Kidney epithelial cell (primary cell): ENCODE results near the gene A1BG. TPM values are rescaled to one million over a fixed set of nuclear protein-coding genes. Genes with fewer than 3 reads are reported as not detected.

Source experiments
- DNase-seq: peaks from one replicate; pipeline ENCODE4 v3.0.0-alpha.2; 2010; ENCODE audit warnings: low read depth
- H3K27me3 ChIP-seq: 2 replicates; pipeline ENCODE4 v1.6.0; 2011; ENCODE audit warnings: low read length; ENCODE audit not compliant: control insufficient read depth, insufficient read depth
- H3K36me3 ChIP-seq: 2 replicates; pipeline ENCODE4 v1.5.1; 2011; ENCODE audit warnings: low read length; ENCODE audit not compliant: control insufficient read depth, insufficient read depth
- H3K4me3 ChIP-seq: 2 replicates; pipeline ENCODE4 v1.5.1; 2011; ENCODE audit warnings: low read depth, mild to moderate bottlenecking, control low read depth, low read length
- CTCF ChIP-seq: IDR thresholded peaks from 2 replicates; pipeline ENCODE4 v1.5.1; 2011; ENCODE audit warnings: mild to moderate bottlenecking, moderate library complexity, low read length, control low read depth, inconsistent platforms; ENCODE audit not compliant: insufficient read depth, poor library complexity, severe bottlenecking
- total RNA-seq: library from RNA; depleted of rRNA; stranded (reverse); fragments of >200 nt; gene quantifications from 2 replicates; pipeline ENCODE4 v1.2.3, GENCODE V29; 2015

Gene A1BG
- total RNA-seq, 1 donor from 2014 or later = 8.1 TPM

GRCh38 chr19:58355215-58355796, 2.0 kb upstream of the A1BG start:
- Histone ChIP-seq H3K36me3 (no peaks in the 10 kb centered on the region), H3K27me3 (peaks cover 54% of the 10 kb centered on the region), H3K4me3 (no peak overlapping the region)
- TF ChIP-seq CTCF = no peak
- no peak for DNase-seq

GRCh38 chr19:58354478-58355030, 1.3 kb upstream of the A1BG start:
- no peak for DNase-seq
- Histone ChIP-seq H3K4me3 (no peak overlapping the region), H3K36me3 (no peaks in the 10 kb centered on the region), H3K27me3 (peaks cover 61% of the 10 kb centered on the region)
- no peak for TF ChIP-seq CTCF

- no peak for TF ChIP-seq CTCF
- peaks cover 65% of the 10 kb centered on the region for H3K27me3 ChIP-seq
- H3K36me3 ChIP-seq = no peaks in the 10 kb centered on the region
- no peak overlapping the region for H3K4me3 ChIP-seq
- DNase-seq = no peak
These were observed 605 bp upstream of the A1BG start for GRCh38 chr19:58353717-58354477.

- Histone ChIP-seq H3K36me3 (no peaks in the 10 kb centered on the region), H3K27me3 (peaks cover 71% of the 10 kb centered on the region), H3K4me3 (no peak overlapping the region)
- no peak for TF ChIP-seq CTCF
- no peak for DNase-seq
These were observed 1.1 kb downstream of the A1BG start for GRCh38 chr19:58351990-58352755.

GRCh38 chr19:58351558-58351878, 1.8 kb downstream of the A1BG start:
- H3K4me3 ChIP-seq = no peak overlapping the region
- no peak for TF ChIP-seq CTCF

More at GRCh38 chr19:58351558-58351878, 1.8 kb downstream of the A1BG start:
- no peaks in the 10 kb centered on the region for H3K36me3 ChIP-seq
- DNase-seq = no peak
- peaks cover 71% of the 10 kb centered on the region for H3K27me3 ChIP-seq
